Measurements from ENCODE around the gene ACSF2. TPM values are rescaled to one million over a fixed set of nuclear protein-coding genes. Genes with fewer than 3 reads are reported as not detected.

Gene ACSF2
- total RNA-seq, 1 experiment from 2014 or later = 161 TPM

DNA sequence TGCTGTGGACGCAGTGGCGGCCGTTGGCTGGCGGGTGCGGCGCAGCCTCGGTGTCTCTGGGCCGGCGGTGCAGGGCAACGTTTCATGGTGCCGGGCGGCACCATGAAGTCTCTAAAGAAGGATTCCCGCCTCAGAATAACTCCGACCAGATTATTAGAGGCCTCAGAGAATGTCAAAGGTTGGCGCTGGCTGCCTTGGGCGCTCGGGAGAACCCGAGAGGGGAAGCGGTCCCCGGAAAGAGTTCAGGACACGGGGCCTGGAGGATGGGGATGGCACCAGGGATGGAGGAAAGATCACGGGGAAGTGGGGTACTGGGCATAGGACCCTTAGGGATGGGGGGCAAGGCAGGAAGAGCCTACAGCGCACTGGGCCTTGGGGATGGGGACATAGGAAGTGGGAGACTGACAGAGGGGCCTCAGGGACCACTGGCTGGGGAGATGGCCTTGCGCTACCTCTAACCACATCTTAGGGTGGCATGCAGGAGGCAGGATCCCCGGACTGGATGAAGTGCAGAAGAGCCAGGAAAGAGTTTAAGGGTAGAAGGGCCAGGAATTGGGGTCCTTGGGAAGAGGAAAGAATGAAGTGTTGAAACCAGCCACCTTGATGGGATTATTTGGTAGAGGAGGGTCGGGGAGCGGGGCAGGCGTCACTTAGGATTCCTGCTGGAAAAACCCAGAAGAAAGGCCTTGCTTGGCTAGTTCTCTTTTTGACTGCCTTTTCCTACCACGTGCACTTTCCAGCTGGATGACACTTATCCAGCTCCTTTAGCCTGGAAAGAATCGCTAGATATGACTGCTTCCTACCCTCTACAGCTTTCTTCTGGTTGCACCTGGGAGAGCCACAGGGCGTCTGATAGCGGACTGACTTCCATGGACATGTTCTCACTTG is 82.8 kb downstream of the ACSF2 start:
- peak overlapping the region; percentile 67 for H3K4me3 Mint-ChIP-seq (ENCODE audit: unreplicated experiment)
- no peak for DNase-seq
- intact Hi-C loops (cut with micrococcal nuclease; ENCODE audit: unreplicated experiment) = loop anchor here (2.0 kb wide), 1 partner anchor 30 kb away; the partner anchor contains the start of gene RSAD1
- Histone ChIP-seq H3K27me3 (replicated peaks; ENCODE audit: control insufficient read depth, insufficient read depth, low read length) (no peaks in the 10 kb centered on the region), H3K9me3 (no peaks in the 10 kb centered on the region), H3K4me1 (peaks cover 13% of the 10 kb centered on the region), H3K36me3 (ENCODE audit: control insufficient read depth, insufficient read depth, low read length) (no peaks in the 10 kb centered on the region), H3K4me3 (ENCODE audit: low read depth, low read length) (peak overlapping the region; percentile 36)
- H3K9me3 Mint-ChIP-seq (ENCODE audit: unreplicated experiment) = no peaks in the 10 kb centered on the region
- TF ChIP-seq CTCF (IDR thresholded peaks at IDR 0.05; ENCODE audit: insufficient read depth in 1 of 2, low read depth in 1 of 2, low read length in 1 of 2, severe bottlenecking in 1 of 2, unreplicated experiment in 1 of 2) = no peak
- BruUV-seq (replicated peaks) = no TSS peak
- CTCF ChIA-PET = interaction anchor here (0.7 to 1.1 kb wide), 4 partner anchors 21 to 258 kb away, joined by 3 to 4 read pairs (median 4); no protein-coding TSS in a partner anchor
- peaks cover 11% of the 10 kb centered on the region for H3K36me3 Mint-ChIP-seq (ENCODE audit: insufficient read depth, unreplicated experiment)
- POLR2A ChIA-PET = interaction anchor here (0.6 to 0.7 kb wide), 2 partner anchors 33 to 119 kb away, joined by 3 to 4 read pairs; no protein-coding TSS in a partner anchor
- H3K27me3 Mint-ChIP-seq (ENCODE audit: insufficient read depth, unreplicated experiment) = no peaks in the 10 kb centered on the region
- no peak overlapping the region for H3K27ac Mint-ChIP-seq (ENCODE audit: unreplicated experiment)
- peaks cover 10% of the 10 kb centered on the region for H3K4me1 Mint-ChIP-seq (ENCODE audit: low read depth, unreplicated experiment)

DNA sequence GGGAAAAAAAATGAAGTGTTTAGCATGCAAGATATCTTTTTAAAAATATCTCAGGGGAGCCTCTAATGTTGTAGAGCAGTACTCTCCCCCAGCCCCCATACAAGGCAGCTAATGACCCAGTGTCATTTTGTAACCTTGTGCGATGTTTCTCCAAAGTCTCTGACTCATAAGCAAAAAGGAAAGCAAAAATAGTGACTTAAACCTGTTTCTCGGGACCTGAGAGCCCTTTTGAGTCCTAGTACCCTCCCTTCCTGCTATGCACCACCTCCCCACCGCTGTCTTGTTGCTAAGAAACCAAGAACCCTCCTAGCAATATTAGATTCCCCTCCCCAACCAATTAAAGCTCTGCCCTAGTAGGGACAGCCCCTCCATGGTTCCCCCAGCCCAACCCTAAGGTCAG is 85.0 kb downstream of the ACSF2 start:
- ChIA-PET CTCF (interaction anchor here (0.5 to 1.0 kb wide), 3 partner anchors 9 to 63 kb away, joined by 3 to 4 read pairs (median 3); no protein-coding TSS in a partner anchor), POLR2A (interaction anchor here (0.7 kb wide), 1 partner anchor 14 kb away, joined by 3 read pairs; no protein-coding TSS in a partner anchor)
- Histone ChIP-seq H3K4me3 (ENCODE audit: low read depth, low read length) (no peak overlapping the region), H3K4me1 (peaks cover 5% of the 10 kb centered on the region), H3K36me3 (ENCODE audit: control insufficient read depth, insufficient read depth, low read length) (no peaks in the 10 kb centered on the region), H3K9me3 (no peaks in the 10 kb centered on the region), H3K27me3 (replicated peaks; ENCODE audit: control insufficient read depth, insufficient read depth, low read length) (no peaks in the 10 kb centered on the region)
- H3K4me3 Mint-ChIP-seq (ENCODE audit: unreplicated experiment) = no peak overlapping the region
- peaks cover 15% of the 10 kb centered on the region for H3K4me1 Mint-ChIP-seq (ENCODE audit: low read depth, unreplicated experiment)
- no peaks in the 10 kb centered on the region for H3K27me3 Mint-ChIP-seq (ENCODE audit: insufficient read depth, unreplicated experiment)
- TF ChIP-seq CTCF (IDR thresholded peaks at IDR 0.05; ENCODE audit: insufficient read depth in 1 of 2, low read depth in 1 of 2, low read length in 1 of 2, severe bottlenecking in 1 of 2, unreplicated experiment in 1 of 2) = no peak
- H3K27ac Mint-ChIP-seq (ENCODE audit: unreplicated experiment) = no peak overlapping the region
- no peak for DNase-seq
- H3K9me3 Mint-ChIP-seq (ENCODE audit: unreplicated experiment) = no peaks in the 10 kb centered on the region
- BruUV-seq (replicated peaks) = no TSS peak
- peaks cover 11% of the 10 kb centered on the region for H3K36me3 Mint-ChIP-seq (ENCODE audit: insufficient read depth, unreplicated experiment)
- intact Hi-C loops (cut with micrococcal nuclease; ENCODE audit: unreplicated experiment) = no loop called here

DNA sequence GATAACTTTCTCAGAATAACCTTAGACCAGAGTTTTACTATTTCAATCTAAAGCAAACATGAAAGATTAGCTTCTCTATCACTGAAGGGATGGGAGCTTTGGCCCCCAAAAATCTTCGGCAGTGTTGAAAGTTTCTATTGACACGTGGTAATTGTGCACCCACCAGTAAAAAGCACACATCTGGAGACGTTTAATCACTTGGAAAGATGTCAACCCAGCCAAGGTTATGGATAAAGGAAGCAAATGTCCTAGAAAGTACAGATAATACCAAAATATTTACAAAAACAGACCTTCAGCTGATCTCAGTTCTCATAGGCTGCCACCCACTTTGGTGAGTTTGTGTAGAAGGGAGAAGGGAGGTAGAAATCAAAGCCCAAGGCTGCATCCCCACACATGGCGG is 87.5 kb downstream of the ACSF2 start:
- no peaks in the 10 kb centered on the region for H3K9me3 Mint-ChIP-seq (ENCODE audit: unreplicated experiment)
- H3K27ac Mint-ChIP-seq (ENCODE audit: unreplicated experiment) = no peak overlapping the region
- peaks cover 4% of the 10 kb centered on the region for H3K36me3 Mint-ChIP-seq (ENCODE audit: insufficient read depth, unreplicated experiment)
- ChIA-PET CTCF (interaction anchor here (0.9 to 1.6 kb wide), 2 partner anchors 10 to 114 kb away, joined by 4 to 6 read pairs; no protein-coding TSS in a partner anchor), POLR2A (interaction anchor here (0.6 kb wide), 1 partner anchor 13 kb away, joined by 3 read pairs; no protein-coding TSS in a partner anchor)
- TF ChIP-seq CTCF (IDR thresholded peaks at IDR 0.05; ENCODE audit: insufficient read depth in 1 of 2, low read depth in 1 of 2, low read length in 1 of 2, severe bottlenecking in 1 of 2, unreplicated experiment in 1 of 2) = no peak
- intact Hi-C loops (cut with micrococcal nuclease; ENCODE audit: unreplicated experiment) = no loop called here
- BruUV-seq (replicated peaks) = no TSS peak
- Histone ChIP-seq H3K36me3 (ENCODE audit: control insufficient read depth, insufficient read depth, low read length) (no peaks in the 10 kb centered on the region), H3K4me3 (ENCODE audit: low read depth, low read length) (no peak overlapping the region), H3K4me1 (peaks cover 3% of the 10 kb centered on the region; the same call in 1 of the 2 replicates), H3K27me3 (replicated peaks; ENCODE audit: control insufficient read depth, insufficient read depth, low read length) (no peaks in the 10 kb centered on the region), H3K9me3 (no peaks in the 10 kb centered on the region)
- DNase-seq = no peak
- H3K27me3 Mint-ChIP-seq (ENCODE audit: insufficient read depth, unreplicated experiment) = no peaks in the 10 kb centered on the region
- H3K4me3 Mint-ChIP-seq (ENCODE audit: unreplicated experiment) = no peak overlapping the region
- peaks cover 19% of the 10 kb centered on the region for H3K4me1 Mint-ChIP-seq (ENCODE audit: low read depth, unreplicated experiment)
